ENCODE measurements around the gene VAT1L. TPM values are rescaled to one million over a fixed set of nuclear protein-coding genes. Genes with fewer than 3 reads are reported as not detected.
"Not testable (repeated sequence)": the region's sequence is repeated elsewhere in the genome, so short reads cannot be mapped to it uniquely, and the experiment has no call there.

Gene VAT1L
- total RNA-seq, 1 donor, result under 0.01 TPM

GRCh38 chr16:77945126-77945525 is 156.8 kb downstream of the VAT1L start:
- H3K36me3 ChIP-seq (ENCODE audit: insufficient read depth, low read length), result no peaks in the 10 kb centered on the region
- TF ChIP-seq CTCF (IDR thresholded peaks at IDR 0.05; ENCODE audit: extremely low read depth, low read depth, low read length), result no peak
- DNase-seq (ENCODE audit: insufficient read length, low spot score, missing footprints), result no peak

GRCh38 chr16:77946823-77947222 is 158.5 kb downstream of the VAT1L start:
- Histone ChIP-seq H2AFZ (ENCODE audit: low read length) (no peak overlapping the region), H3K27me3 (ENCODE audit: insufficient read depth, low read length) (no peaks in the 10 kb centered on the region), H4K20me1 (ENCODE audit: insufficient read depth, low read length) (no peaks in the 10 kb centered on the region), H3K9me3 (ENCODE audit: low read depth, low read length) (no peaks in the 10 kb centered on the region), H3K36me3 (ENCODE audit: insufficient read depth, low read length) (no peaks in the 10 kb centered on the region), H3K27ac (ENCODE audit: low read depth, low read length) (no peak overlapping the region), H3K79me2 (ENCODE audit: insufficient read depth, low read length) (no peaks in the 10 kb centered on the region), H3K4me1 (ENCODE audit: insufficient read depth, low read length) (no peaks in the 10 kb centered on the region), H3K4me2 (ENCODE audit: insufficient read depth, low read length) (no peak overlapping the region), H3K4me3 (ENCODE audit: insufficient read depth, low read length) (no peak overlapping the region)
- TF ChIP-seq CTCF (IDR thresholded peaks at IDR 0.05; ENCODE audit: extremely low read depth, low read depth, low read length), result no peak
- no peak for DNase-seq (ENCODE audit: insufficient read length, low spot score, missing footprints)

More at GRCh38 chr16:77945126-77945525, 156.8 kb downstream of the VAT1L start:
- no peaks in the 10 kb centered on the region for H3K4me1 ChIP-seq (ENCODE audit: insufficient read depth, low read length)
- no peak overlapping the region for H3K4me2 ChIP-seq (ENCODE audit: insufficient read depth, low read length)
- no peak overlapping the region for H2AFZ ChIP-seq (ENCODE audit: low read length)
- H3K79me2 ChIP-seq (ENCODE audit: insufficient read depth, low read length), result no peaks in the 10 kb centered on the region
- no peak overlapping the region for H3K4me3 ChIP-seq (ENCODE audit: insufficient read depth, low read length)
- H3K9me3 ChIP-seq (ENCODE audit: low read depth, low read length), result no peaks in the 10 kb centered on the region
- no peaks in the 10 kb centered on the region for H3K27me3 ChIP-seq (ENCODE audit: insufficient read depth, low read length)
- no peaks in the 10 kb centered on the region for H4K20me1 ChIP-seq (ENCODE audit: insufficient read depth, low read length)
- H3K27ac ChIP-seq (ENCODE audit: low read depth, low read length), result no peak overlapping the region

GRCh38 chr16:77947590-77947989 is 159.2 kb downstream of the VAT1L start:
- not testable (repeated sequence) for H3K4me3 ChIP-seq (ENCODE audit: insufficient read depth, low read length); H3K36me3 ChIP-seq (ENCODE audit: insufficient read depth, low read length); H3K4me1 ChIP-seq (ENCODE audit: insufficient read depth, low read length); H3K27ac ChIP-seq (ENCODE audit: low read depth, low read length); H3K9me3 ChIP-seq (ENCODE audit: low read depth, low read length); H4K20me1 ChIP-seq (ENCODE audit: insufficient read depth, low read length); DNase-seq (ENCODE audit: insufficient read length, low spot score, missing footprints); H3K4me2 ChIP-seq (ENCODE audit: insufficient read depth, low read length); H3K27me3 ChIP-seq (ENCODE audit: insufficient read depth, low read length); H2AFZ ChIP-seq (ENCODE audit: low read length); H3K79me2 ChIP-seq (ENCODE audit: insufficient read depth, low read length)

GRCh38 chr16:77948835-77949234 is 160.5 kb downstream of the VAT1L start:
- Histone ChIP-seq H3K27me3 (ENCODE audit: insufficient read depth, low read length) (no peaks in the 10 kb centered on the region), H3K27ac (ENCODE audit: low read depth, low read length) (no peak overlapping the region), H3K4me2 (ENCODE audit: insufficient read depth, low read length) (no peak overlapping the region), H3K79me2 (ENCODE audit: insufficient read depth, low read length) (no peaks in the 10 kb centered on the region), H3K36me3 (ENCODE audit: insufficient read depth, low read length) (no peaks in the 10 kb centered on the region), H4K20me1 (ENCODE audit: insufficient read depth, low read length) (no peaks in the 10 kb centered on the region), H3K4me3 (ENCODE audit: insufficient read depth, low read length) (no peak overlapping the region), H3K9me3 (ENCODE audit: low read depth, low read length) (no peaks in the 10 kb centered on the region), H3K4me1 (ENCODE audit: insufficient read depth, low read length) (no peaks in the 10 kb centered on the region), H2AFZ (ENCODE audit: low read length) (no peak overlapping the region)
- DNase-seq (ENCODE audit: insufficient read length, low spot score, missing footprints), result no peak
- no peak for TF ChIP-seq CTCF (IDR thresholded peaks at IDR 0.05; ENCODE audit: extremely low read depth, low read depth, low read length)
